Activated naive CD8-positive, alpha-beta T cell (primary cell): ENCODE results near the gene DNASE1L1.

Experiments
- H3K27ac Mint-ChIP-seq: one replicate; pipeline ENCODE4 v1.8.0; 2021; ENCODE audit warnings: mixed read lengths
- H3K27me3 Mint-ChIP-seq: one replicate; pipeline ENCODE4 v1.8.0; 2021; ENCODE audit warnings: mixed read lengths
- H3K36me3 Mint-ChIP-seq: one replicate; pipeline ENCODE4 v1.8.0; 2021; ENCODE audit warnings: mixed read lengths
- H3K4me1 Mint-ChIP-seq: one replicate; pipeline ENCODE4 v1.8.0; 2021; ENCODE audit warnings: low read depth, mixed read lengths
- H3K4me3 Mint-ChIP-seq: one replicate; pipeline ENCODE4 v1.8.0; 2021; ENCODE audit warnings: mild to moderate bottlenecking, mixed read lengths
- H3K9me3 Mint-ChIP-seq: one replicate; pipeline ENCODE4 v1.8.0; 2021; ENCODE audit warnings: low read depth, mixed read lengths

DNASE1L1 gene, protein sequence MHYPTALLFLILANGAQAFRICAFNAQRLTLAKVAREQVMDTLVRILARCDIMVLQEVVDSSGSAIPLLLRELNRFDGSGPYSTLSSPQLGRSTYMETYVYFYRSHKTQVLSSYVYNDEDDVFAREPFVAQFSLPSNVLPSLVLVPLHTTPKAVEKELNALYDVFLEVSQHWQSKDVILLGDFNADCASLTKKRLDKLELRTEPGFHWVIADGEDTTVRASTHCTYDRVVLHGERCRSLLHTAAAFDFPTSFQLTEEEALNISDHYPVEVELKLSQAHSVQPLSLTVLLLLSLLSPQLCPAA

DNA sequence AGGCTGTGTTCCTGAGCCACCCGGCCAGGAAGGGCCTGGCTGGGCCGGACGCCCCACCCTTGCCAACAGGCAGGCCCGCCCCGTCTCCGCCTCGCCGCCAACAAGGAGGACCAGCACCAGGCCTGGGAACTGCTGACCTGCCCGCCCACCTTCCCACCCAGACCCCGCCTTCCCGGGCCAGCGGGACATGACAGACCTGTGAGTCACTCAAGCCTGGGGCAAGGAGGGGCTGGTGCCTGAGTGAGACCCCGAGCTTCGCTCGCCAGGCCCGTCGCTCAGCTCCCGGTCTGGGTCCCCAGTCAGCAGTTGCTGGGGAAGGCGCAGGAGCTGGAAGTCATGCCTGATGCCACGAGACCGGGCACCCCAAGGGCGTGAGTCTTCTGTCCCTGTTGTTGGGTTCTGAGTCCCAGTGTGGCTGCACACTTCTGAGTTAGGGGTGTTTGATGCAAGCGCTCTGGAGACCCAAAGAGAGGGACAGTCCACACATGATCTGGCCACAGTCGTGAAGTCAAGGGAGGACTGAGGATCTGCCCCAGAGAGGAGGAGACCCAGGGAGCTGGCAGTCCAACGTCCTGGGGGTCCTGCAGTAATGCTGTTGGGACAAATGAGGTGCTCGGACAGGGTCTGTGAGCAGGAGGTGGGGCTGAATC, at the start of gene DNASE1L1:
DNASE1L1 (minus strand) TSS at position 33 of the 650 bp plus-strand sequence. CDS start 3,686 bp downstream, outside the sequence.
- no peaks in the 10 kb centered on the region for H3K27me3 Mint-ChIP-seq
- peaks cover 5% of the 10 kb centered on the region for H3K4me1 Mint-ChIP-seq
- peak within 1 kb of the TSS; percentile 40 for H3K4me3 Mint-ChIP-seq
- no peaks in the 10 kb centered on the region for H3K36me3 Mint-ChIP-seq
- no peak within 1 kb of the TSS for H3K27ac Mint-ChIP-seq
- no peaks in the 10 kb centered on the region for H3K9me3 Mint-ChIP-seq

DNA sequence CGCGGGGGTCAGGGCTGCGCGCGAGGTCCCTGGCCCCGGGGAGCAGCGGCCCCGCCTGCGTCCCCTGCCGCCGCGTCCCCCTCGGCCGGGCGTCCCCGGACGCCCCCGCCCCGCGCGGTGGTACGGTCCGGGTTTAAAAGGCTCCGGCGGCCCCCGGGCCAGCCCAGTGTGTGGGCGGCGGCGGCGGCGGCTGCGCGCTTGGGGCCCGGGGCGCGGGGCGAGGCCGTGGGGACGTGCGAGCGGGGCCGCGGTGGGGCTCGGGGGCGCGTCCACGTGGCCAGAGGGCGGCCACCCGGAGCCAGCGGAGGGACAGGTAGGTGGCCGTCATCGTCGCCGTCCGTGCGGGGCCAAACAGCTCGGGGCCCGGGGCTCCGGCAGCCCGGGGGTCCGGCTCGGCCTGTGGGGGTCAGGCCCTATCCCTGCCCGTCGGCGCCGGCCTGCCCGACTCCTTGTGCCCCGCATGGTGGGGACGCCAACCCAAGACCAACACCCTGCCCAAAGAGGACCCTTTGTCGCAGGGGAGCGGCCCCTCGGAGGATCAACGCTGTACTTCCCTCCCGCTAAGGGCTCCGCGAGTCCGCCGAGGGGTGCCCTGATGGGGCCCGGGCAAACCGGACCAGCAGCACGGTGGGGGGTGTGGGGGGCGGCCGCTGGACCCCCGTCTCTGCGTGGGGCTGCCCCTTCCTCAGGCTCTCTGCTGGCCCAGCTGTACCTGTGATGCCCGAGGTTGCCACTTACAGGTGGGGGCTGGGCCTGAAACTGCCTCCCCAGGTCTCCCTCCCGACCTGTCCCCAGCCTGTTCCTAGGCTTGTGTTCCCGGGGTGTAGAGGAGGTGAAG, 49.3 kb upstream of the DNASE1L1 start, which contains the start of gene PLXNA3:
PLXNA3 (plus strand) TSS at position 166 of the 838 bp plus-strand sequence. CDS start 1,903 bp downstream, outside the sequence.
- Mint-ChIP-seq H3K36me3 (no peaks in the 10 kb centered on the region), H3K4me3 (peak within 1 kb of the TSS; percentile 97), H3K4me1 (peaks cover 8% of the 10 kb centered on the region), H3K9me3 (no peaks in the 10 kb centered on the region), H3K27me3 (no peaks in the 10 kb centered on the region), H3K27ac (peak within 1 kb of the TSS; percentile 94)

DNA sequence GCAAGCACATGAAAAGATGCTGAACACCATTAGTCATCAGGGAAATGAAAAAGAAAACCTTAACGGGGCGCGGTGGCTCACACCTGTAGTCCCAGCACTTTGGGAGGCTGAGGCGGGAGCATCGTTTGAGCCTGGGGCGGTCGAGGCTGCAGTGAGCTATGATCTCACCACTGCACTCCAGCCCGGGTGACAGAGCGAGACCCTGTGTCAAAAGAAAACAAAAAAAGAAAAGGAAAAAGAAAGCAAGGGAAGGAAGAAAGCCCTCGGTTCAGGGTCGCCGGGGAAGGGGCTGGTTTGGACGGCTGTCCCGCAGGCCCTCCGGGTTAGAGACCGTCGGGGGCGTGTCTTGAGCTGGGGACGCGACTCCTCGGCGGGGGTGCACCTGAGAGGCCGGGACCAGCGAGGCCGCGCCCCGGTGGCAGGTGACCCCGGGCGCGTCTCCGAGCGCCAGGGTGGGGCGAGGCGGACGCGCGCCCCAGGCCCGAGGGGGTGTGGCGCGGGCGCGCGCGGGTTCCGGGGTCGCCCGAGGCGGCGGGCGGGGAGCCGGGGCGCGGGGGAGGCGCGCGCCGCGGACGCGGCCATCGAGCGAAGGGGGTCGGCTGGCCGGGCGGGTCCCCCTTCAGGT, 48.5 kb upstream of the DNASE1L1 start:
- Mint-ChIP-seq H3K4me3 (peak overlapping the region; percentile 97), H3K4me1 (peaks cover 8% of the 10 kb centered on the region), H3K27me3 (no peaks in the 10 kb centered on the region)

DNA sequence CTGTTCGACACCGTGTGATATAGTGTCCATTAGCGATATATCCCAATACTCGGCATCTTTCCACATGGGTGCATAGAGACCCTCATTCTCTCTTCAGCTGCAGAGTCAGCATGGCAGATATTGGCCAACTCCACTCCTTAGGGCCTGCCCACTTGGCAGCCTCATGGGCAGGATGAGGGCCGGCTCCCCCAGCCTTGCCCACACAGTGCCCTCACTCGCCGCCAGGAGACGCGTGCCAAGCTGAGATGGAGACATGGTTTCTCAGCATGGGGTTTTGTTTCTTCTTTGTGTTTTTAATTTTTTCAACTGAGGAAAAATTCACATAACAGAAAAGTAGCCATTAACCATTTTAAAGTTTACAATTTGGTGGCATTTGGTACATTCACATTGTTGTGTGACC, 43.8 kb upstream of the DNASE1L1 start:
- Mint-ChIP-seq H3K4me1 (peaks cover 4% of the 10 kb centered on the region), H3K36me3 (no peaks in the 10 kb centered on the region)

More for the DNA sequence above, 48.5 kb upstream of the DNASE1L1 start:
- Mint-ChIP-seq H3K9me3 (no peaks in the 10 kb centered on the region), H3K36me3 (no peaks in the 10 kb centered on the region), H3K27ac (peak overlapping the region; percentile 94)

DNA sequence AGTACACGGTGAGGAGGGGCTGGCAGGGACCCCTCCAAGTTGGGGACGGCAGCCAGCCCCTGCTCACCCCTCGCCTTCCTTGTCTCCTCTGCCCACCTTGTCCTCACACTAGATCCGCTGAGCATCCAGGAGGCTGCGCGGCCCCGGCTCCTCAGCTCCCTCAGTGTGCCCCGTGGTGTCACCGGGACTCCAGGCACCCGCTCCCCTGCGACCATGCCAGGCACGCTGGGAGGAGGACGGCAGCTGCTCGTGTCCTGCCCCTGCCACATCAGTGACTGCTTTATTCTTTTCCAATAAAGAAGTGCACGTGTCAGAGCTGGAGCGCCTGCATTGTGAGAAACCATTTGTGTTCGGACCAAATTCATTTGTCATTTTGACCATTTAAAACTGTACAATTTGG, 41.3 kb upstream of the DNASE1L1 start:
- H3K4me1 Mint-ChIP-seq = peaks cover 2% of the 10 kb centered on the region
- H3K27me3 Mint-ChIP-seq = no peaks in the 10 kb centered on the region
- no peaks in the 10 kb centered on the region for H3K9me3 Mint-ChIP-seq
- H3K36me3 Mint-ChIP-seq = no peaks in the 10 kb centered on the region
- no peak overlapping the region for H3K4me3 Mint-ChIP-seq
- H3K27ac Mint-ChIP-seq = no peak overlapping the region

More for the DNA sequence above, 43.8 kb upstream of the DNASE1L1 start:
- Mint-ChIP-seq H3K27ac (no peak overlapping the region), H3K4me3 (no peak overlapping the region), H3K27me3 (no peaks in the 10 kb centered on the region), H3K9me3 (no peaks in the 10 kb centered on the region)

DNA sequence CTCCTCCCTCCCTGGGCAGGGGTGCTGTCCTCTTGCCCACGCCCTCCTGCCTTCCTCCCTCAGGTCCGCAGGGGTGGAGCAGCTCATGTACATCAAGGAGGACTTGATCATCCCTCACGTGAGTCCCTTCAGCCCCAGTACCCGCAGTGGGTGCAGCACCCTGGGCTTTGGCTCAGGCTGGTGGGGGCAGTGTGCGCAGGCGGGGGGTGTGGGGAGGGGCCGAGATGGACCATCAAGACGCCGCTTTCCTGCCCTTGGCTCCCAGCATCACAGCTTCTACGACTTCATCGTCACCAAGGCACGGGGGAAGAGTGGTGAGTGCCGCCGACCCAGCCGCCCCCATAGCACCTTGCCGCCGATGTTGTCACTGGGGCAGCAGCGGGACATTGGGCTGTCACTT, 40.6 kb upstream of the DNASE1L1 start:
- Mint-ChIP-seq H3K36me3 (no peaks in the 10 kb centered on the region), H3K27ac (no peak overlapping the region), H3K9me3 (no peaks in the 10 kb centered on the region), H3K4me1 (peaks cover 2% of the 10 kb centered on the region), H3K4me3 (no peak overlapping the region), H3K27me3 (no peaks in the 10 kb centered on the region)

DNA sequence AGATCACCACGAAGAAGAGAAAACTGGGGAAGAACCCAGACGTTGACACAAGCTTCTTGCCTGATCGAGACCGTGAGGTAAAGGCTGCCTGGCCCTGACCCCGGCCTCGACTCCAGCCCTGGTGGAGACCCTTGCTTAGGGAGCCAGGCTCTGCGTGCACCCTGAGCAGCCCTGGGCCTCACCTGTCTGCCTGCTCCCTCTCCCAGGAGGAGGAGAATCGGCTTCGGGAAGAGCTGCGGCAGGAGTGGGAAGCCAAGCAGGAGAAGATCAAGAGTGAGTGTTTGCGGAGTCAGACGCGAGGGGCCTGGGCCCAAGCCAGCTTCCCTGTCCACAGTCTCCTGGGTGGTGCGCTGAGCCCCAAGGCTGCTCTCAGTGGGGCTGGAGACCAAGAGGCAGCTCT, 39.4 kb upstream of the DNASE1L1 start:
- no peaks in the 10 kb centered on the region for H3K36me3 Mint-ChIP-seq
- no peak overlapping the region for H3K27ac Mint-ChIP-seq
- H3K4me1 Mint-ChIP-seq = peaks cover 2% of the 10 kb centered on the region
- H3K4me3 Mint-ChIP-seq = no peak overlapping the region
- no peaks in the 10 kb centered on the region for H3K9me3 Mint-ChIP-seq
- H3K27me3 Mint-ChIP-seq = no peaks in the 10 kb centered on the region

DNA sequence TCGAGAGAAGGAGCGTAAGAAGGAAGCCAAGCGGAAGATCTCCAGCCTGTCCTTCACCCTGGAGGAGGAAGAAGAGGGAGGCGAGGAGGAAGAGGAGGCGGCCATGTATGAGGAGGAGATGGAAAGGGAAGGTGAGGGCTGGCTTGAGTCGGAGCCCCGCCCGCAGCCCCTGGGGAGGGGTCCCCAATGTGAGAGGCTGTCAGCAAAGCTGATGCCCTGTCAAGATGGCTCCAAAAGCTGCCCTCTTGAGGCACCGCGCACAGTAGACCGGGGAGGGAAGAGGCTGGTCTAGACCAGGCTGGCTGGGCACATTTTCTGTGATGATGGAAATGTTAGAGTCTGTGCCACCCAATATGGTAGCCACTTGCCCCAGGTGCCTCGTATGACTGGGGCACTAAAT, 37.4 kb upstream of the DNASE1L1 start:
- no peaks in the 10 kb centered on the region for H3K27me3 Mint-ChIP-seq
- no peak overlapping the region for H3K4me3 Mint-ChIP-seq
- no peaks in the 10 kb centered on the region for H3K36me3 Mint-ChIP-seq
- no peaks in the 10 kb centered on the region for H3K9me3 Mint-ChIP-seq
- H3K27ac Mint-ChIP-seq = no peak overlapping the region
- H3K4me1 Mint-ChIP-seq = peaks cover 10% of the 10 kb centered on the region

DNA sequence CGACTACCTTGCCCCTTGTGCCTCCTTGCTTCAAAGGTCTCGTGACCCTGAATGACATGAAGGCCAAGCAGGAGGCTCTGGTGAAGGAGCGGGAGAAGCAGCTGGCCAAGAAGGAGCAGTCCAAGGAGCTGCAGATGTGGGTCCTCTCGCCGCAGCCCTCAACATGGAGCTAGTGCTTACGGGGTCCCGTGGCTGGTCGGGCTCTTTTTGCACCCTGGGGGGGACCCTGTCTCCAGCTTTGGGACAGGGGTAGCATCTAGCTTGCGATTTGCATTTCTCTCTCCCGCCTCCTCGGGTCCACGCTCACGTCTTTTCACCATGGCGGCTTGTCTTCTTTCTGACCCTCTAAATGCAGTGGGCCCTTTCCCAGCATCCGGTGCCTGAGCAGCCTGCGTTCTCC, 36.7 kb upstream of the DNASE1L1 start:
- Mint-ChIP-seq H3K9me3 (no peaks in the 10 kb centered on the region), H3K27me3 (no peaks in the 10 kb centered on the region), H3K4me1 (peaks cover 15% of the 10 kb centered on the region), H3K36me3 (no peaks in the 10 kb centered on the region), H3K4me3 (peak overlapping the region; percentile 23), H3K27ac (no peak overlapping the region)

DNA sequence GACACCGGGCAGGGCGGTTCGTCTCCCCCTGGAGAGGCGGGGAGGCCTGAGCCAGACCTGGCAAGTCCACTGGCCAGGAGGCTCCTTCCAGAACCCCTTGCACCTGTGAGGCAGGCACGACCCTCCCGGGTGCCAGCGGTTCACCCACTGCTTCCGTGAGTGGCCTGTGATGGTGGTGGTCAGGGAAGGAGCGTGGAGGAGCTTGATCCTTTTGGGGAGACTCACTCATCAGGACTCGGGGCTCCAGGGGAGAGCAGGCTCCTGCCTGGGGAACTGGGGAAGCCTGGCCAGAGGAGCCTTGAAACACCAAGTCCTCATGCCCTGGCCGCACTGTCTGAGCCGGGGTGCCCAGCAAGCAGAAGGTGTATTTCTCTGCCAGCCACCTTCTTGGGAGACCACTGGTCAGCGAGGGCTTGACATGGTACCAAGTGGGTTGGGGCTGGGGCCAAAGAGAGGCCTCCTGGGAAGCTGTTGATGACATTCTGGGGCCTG, 35.7 kb upstream of the DNASE1L1 start:
- Mint-ChIP-seq H3K4me1 (peaks cover 17% of the 10 kb centered on the region), H3K36me3 (no peaks in the 10 kb centered on the region), H3K4me3 (no peak overlapping the region), H3K27me3 (no peaks in the 10 kb centered on the region), H3K27ac (no peak overlapping the region), H3K9me3 (no peaks in the 10 kb centered on the region)

DNA sequence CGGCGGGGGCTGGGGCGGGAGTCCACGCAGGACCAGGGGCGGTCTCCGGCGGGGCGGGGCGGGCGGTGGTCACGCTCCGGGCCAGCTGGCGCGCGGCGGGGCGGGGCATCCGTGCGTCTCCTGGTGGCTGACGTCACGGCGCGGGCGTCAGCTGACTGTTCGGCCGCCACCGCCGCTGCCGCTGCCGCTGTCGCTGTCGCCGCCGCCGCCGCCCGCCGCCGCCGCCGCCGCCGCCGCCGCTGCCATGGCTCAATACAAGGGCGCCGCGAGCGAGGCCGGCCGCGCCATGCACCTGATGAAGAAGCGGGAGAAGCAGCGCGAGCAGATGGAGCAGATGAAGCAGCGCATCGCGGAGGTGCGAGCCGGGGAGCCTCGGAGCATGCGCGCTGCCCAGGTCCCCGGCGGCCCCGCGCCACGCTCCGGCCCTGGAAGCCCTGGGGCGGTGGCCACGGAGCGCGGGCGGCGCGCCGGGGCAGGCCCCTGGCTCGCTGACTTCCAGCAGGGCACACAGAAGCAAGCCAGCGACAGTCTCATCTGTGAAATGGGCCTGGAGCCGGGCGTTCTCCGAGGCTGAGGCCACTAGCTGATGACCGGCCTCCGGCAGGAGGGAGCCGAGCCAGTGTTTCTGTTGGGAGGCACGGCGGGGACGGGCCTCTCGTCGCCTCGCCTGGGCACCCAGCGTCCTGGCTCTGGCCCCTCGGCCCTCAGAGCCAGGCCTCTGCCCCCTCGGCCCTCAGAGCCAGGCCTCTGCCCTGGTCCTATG, 35.1 kb upstream of the DNASE1L1 start, which contains the start of gene FAM50A:
FAM50A (plus strand) TSS at position 150 of the 763 bp plus-strand sequence; CDS start at position 245, 95 bp downstream.
- H3K9me3 Mint-ChIP-seq = no peaks in the 10 kb centered on the region
- H3K4me3 Mint-ChIP-seq = peak within 1 kb of the TSS; percentile 84
- H3K4me1 Mint-ChIP-seq = peaks cover 17% of the 10 kb centered on the region
- no peaks in the 10 kb centered on the region for H3K36me3 Mint-ChIP-seq
- peak within 1 kb of the TSS; percentile 64 for H3K27ac Mint-ChIP-seq
- H3K27me3 Mint-ChIP-seq = no peaks in the 10 kb centered on the region

DNA sequence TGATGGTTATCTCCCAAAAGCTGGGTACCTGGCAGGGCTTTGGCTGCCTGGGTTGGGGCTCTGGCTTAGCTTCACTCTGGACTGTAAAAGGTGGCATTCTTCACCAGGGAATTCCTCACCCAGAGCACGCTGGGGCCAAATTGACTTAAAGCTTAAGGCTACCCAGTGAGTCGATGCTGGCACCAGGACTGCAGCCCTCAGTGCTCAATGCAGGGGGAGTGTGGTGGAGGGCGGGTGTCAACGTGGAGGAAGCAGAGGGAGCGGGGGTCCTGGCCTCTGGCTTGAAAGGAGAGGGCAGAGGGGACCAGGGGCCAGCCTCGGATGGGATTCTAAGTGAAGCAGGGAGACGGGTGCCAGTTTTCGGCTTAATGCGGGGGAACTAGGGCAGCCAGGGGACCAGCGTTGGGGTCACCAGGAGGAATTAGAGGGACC, 34.4 kb upstream of the DNASE1L1 start:
- Mint-ChIP-seq H3K9me3 (no peaks in the 10 kb centered on the region), H3K27ac (peak overlapping the region; percentile 64), H3K36me3 (no peaks in the 10 kb centered on the region), H3K4me1 (peaks cover 20% of the 10 kb centered on the region), H3K4me3 (peak overlapping the region; percentile 84), H3K27me3 (no peaks in the 10 kb centered on the region)

DNA sequence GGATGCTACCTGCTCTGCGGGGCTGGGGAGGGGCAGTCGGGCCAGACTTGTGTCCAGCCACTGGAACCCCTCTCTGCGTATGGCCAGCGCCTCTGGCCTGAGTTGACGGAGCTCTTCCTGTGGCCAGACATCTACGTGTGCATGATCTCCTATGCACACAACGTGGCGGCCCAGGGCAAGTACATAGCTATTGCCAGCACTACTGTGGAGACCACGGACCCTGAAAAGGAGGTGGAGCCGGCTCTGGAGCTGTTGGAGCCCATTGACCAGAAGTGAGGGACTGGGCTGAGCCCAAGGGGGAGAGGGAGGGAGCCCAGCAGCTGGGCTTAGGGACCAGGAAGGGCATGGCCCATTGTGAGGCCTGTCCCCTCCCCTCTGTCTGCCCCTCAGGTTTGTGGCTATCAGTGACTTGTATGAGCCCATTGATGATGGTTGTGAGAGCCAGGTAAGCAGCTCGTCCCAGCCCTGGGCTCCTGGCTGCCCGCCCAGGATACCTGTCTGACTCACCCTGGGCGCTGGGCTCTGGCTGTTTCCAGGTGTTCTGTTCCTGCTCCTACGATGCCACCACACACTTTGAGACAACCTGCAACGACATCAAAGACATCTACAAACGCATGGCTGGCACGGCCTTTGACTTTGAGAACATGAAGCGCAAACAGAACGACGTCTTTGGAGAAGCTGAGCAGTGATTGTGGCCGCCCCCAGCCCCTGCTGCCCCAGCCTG, 33.1 kb upstream of the DNASE1L1 start:
- no peak overlapping the region for H3K4me3 Mint-ChIP-seq
- H3K9me3 Mint-ChIP-seq = no peaks in the 10 kb centered on the region
- H3K4me1 Mint-ChIP-seq = peaks cover 24% of the 10 kb centered on the region
- no peaks in the 10 kb centered on the region for H3K27me3 Mint-ChIP-seq
- H3K27ac Mint-ChIP-seq = no peak overlapping the region
- no peaks in the 10 kb centered on the region for H3K36me3 Mint-ChIP-seq
